SK-N-MC (cell line): ENCODE results near the gene REXO5.

Source experiments
- EZH2 ChIP-seq: fragments of 200-600 bp; sonication (generic); IDR thresholded peaks from one replicate; pipeline ENCODE4 v1.6.1; 2017; ENCODE audit warnings: antibody characterized with exemption
- FOXP2 ChIP-seq: optimal IDR thresholded peaks from 2 replicates; pipeline ENCODE3; 2011; ENCODE audit warnings: mild to moderate bottlenecking, moderate library complexity; ENCODE audit not compliant: insufficient read depth; ENCODE audit errors: extremely low read length, control extremely low read depth
- POLR2AphosphoS5 ChIP-seq: IDR thresholded peaks from 2 replicates; pipeline ENCODE4 v1.6.1; 2012; ENCODE audit warnings: mild to moderate bottlenecking, low read depth, low read length, borderline replicate concordance

DNA sequence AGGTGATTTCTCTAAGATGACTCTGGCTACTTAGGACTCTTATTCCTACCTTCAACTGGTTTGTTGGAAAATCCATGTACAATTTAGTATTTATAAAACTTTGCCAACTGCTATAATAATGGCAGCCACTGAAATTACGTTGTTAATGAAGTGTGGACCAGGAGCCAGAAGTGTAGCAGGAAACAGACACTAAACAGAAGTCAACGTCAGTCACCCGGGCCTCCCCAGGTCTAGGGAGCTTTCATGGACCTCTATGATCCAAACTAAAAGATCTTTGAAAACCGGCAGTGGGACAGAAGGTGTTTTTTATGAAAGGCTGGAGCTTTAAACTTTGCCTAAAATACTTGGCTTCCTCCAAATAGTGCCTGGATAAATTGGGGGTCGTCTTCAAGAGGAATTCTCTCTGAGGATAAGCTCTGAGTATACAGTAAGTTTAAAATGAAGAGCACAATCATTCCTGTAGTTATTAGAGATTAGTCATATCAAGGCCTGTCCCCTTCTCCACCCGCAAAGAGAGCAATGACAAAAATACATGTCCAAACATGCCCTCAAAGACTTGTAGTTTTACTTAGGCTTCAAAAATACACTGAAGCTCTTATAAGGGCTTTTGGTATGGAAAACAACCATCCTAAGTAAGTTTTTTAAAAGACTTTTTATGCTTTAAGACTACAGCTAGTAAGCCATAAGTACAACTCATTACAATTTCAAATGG lies 59.2 kb downstream of the REXO5 start:
- TF ChIP-seq EZH2, result no peak
- TF ChIP-seq POLR2AphosphoS5, result no peak
- no peak for TF ChIP-seq FOXP2
